HG03103 (cell line): Measurements from ENCODE around the gene WWTR1.

Experiments
- ATAC-seq: cut with Tn5 transposase; IDR thresholded peaks from one replicate; pipeline ENCODE4 v1.9.1; 2021; ENCODE audit warnings: low read depth; ENCODE audit not compliant: unreplicated experiment

WWTR1 gene

GRCh38 chr3:149538371-149538770, 119.5 kb downstream of the WWTR1 start:
- no peak for ATAC-seq

GRCh38 chr3:149536429-149536828, 121.4 kb downstream of the WWTR1 start:
- ATAC-seq, result no peak

- no peak for ATAC-seq
Observed at GRCh38 chr3:149535333-149535685, 122.5 kb downstream of the WWTR1 start.

- no peak for ATAC-seq
Observed at GRCh38 chr3:149534671-149535332, 123.0 kb downstream of the WWTR1 start.

- ATAC-seq, result no peak
Observed at GRCh38 chr3:149534082-149534481, 123.7 kb downstream of the WWTR1 start.

- ATAC-seq, result peak; percentile 42
Observed at GRCh38 chr3:149532489-149533180, 125.2 kb downstream of the WWTR1 start.

- ATAC-seq, result no peak
Observed at GRCh38 chr3:149529099-149529498, 128.7 kb downstream of the WWTR1 start.

- no peak for ATAC-seq
Observed at GRCh38 chr3:149528340-149528650, 129.5 kb downstream of the WWTR1 start.

- ATAC-seq, result no peak
Observed at GRCh38 chr3:149527531-149528339, 130.1 kb downstream of the WWTR1 start.

GRCh38 chr3:149523512-149524299, 134.1 kb downstream of the WWTR1 start:
- no peak for ATAC-seq

- ATAC-seq, result no peak
Observed at GRCh38 chr3:149519912-149520311, 137.9 kb downstream of the WWTR1 start.

GRCh38 chr3:149516920-149517319, 140.9 kb downstream of the WWTR1 start:
- no peak for ATAC-seq

- ATAC-seq, result no peak
Observed at GRCh38 chr3:149515249-149515648, 142.6 kb downstream of the WWTR1 start.

GRCh38 chr3:149514471-149514870, 143.4 kb downstream of the WWTR1 start:
- ATAC-seq, result no peak

- no peak for ATAC-seq
Observed at GRCh38 chr3:149512073-149512782, 145.6 kb downstream of the WWTR1 start.

- ATAC-seq, result no peak
Observed at GRCh38 chr3:149511040-149511626, 146.7 kb downstream of the WWTR1 start.

GRCh38 chr3:149510480-149510879, 147.3 kb downstream of the WWTR1 start:
- no peak for ATAC-seq

- ATAC-seq, result no peak
Observed at GRCh38 chr3:149509526-149509925, 148.3 kb downstream of the WWTR1 start.

GRCh38 chr3:149507491-149508324, 150.1 kb downstream of the WWTR1 start:
- no peak for ATAC-seq
